Stimulated activated CD8-positive, alpha-beta memory T cell treated with anti-CD3 and anti-CD28 coated beads, Interleukin-15, amount 100 ng/mL, for 4 hours (primary cell): ENCODE measurements around the gene RASSF9.

Experiments used
- DNase-seq, 2 donors: peaks; one replicate each; pipeline ENCODE4 v3.0.0-alpha.2; 2020; ENCODE audit warnings: low read depth in 2 of 2

The RASSF9 gene

GRCh38 chr12:85836197-85837090, at the start of gene RASSF9:
Gene RASSF9, minus strand, starts transcription at chr12:85836409. Its CDS starts 208 bp downstream, at chr12:85836201.
- no peak for DNase-seq

- DNase-seq = no peak
Measured at GRCh38 chr12:85883763-85884162, 47.6 kb upstream of the RASSF9 start.

GRCh38 chr12:85877459-85877858, 41.2 kb upstream of the RASSF9 start:
- no peak for DNase-seq

- DNase-seq = no peak
Measured at GRCh38 chr12:85874031-85874461, 37.8 kb upstream of the RASSF9 start, which contains the start of gene NTS. Gene NTS, plus strand, starts transcription at chr12:85874295. Its CDS starts 109 bp downstream, at chr12:85874404.

- no peak for DNase-seq
Measured at GRCh38 chr12:85872497-85873091, 36.4 kb upstream of the RASSF9 start.

- DNase-seq = no peak
Measured at GRCh38 chr12:85866986-85867776, 31.0 kb upstream of the RASSF9 start.

- DNase-seq = no peak
Measured at GRCh38 chr12:85865890-85866289, 29.7 kb upstream of the RASSF9 start.

GRCh38 chr12:85856966-85857365, 20.8 kb upstream of the RASSF9 start:
- DNase-seq = no peak

- no peak for DNase-seq
Measured at GRCh38 chr12:85855305-85855704, 19.1 kb upstream of the RASSF9 start.

GRCh38 chr12:85849344-85849743, 13.1 kb upstream of the RASSF9 start:
- DNase-seq = no peak

GRCh38 chr12:85843606-85844310, 7.5 kb upstream of the RASSF9 start:
- no peak for DNase-seq

GRCh38 chr12:85835426-85836196, 598 bp downstream of the RASSF9 start:
- no peak for DNase-seq

- no peak for DNase-seq
Measured at GRCh38 chr12:85834378-85834777, 1.8 kb downstream of the RASSF9 start.

- DNase-seq = no peak
Measured at GRCh38 chr12:85833579-85833978, 2.6 kb downstream of the RASSF9 start.

- no peak for DNase-seq
Measured at GRCh38 chr12:85831327-85831990, 4.8 kb downstream of the RASSF9 start.

GRCh38 chr12:85829391-85829790, 6.8 kb downstream of the RASSF9 start:
- no peak for DNase-seq

GRCh38 chr12:85828576-85828975, 7.6 kb downstream of the RASSF9 start:
- DNase-seq = no peak

GRCh38 chr12:85825746-85826145, 10.5 kb downstream of the RASSF9 start:
- DNase-seq = no peak

- DNase-seq = no peak
Measured at GRCh38 chr12:85823436-85824180, 12.6 kb downstream of the RASSF9 start.

- DNase-seq = no peak
Measured at GRCh38 chr12:85821759-85822158, 14.4 kb downstream of the RASSF9 start.
